HepG2 (cell line): ENCODE results near the gene EMILIN3. TPM values are rescaled to one million over a fixed set of nuclear protein-coding genes. Genes with fewer than 3 reads are reported as not detected.

ENCODE experiments used
- ATAC-seq: fragments of 200-7000 bp; cut with Tn5 transposase; 3 replicates; pipeline ENCODE4 v1.9.1; 2020; ENCODE audit warnings: mild to moderate bottlenecking, moderate library complexity
- BruUV-seq: library from RNA; stranded (reverse); fragments of 400-500 nt; replicated peaks from 2 replicates; lab custom pipeline; 2021; lab: Mats Ljungman, UMichigan
- CTCF ChIA-PET: fragments of 300-600 bp; formaldehyde crosslinking; extraction: SDS; loops from one replicate; lab custom pipeline; 2021; ENCODE audit warnings: low total read pairs, inconsistent platforms, low intra/inter-chr PET ratio; lab: Yijun Ruan, JAX
- POLR2A ChIA-PET: fragments of 350-600 bp; sonication (Branson Sonifier 250); formaldehyde crosslinking; loops from one replicate; lab custom pipeline; 2020; ENCODE audit warnings: antibody characterized with exemption, inconsistent platforms; lab: Yijun Ruan, JAX
- DNase-seq: peaks from one replicate; pipeline ENCODE4 v3.0.0-alpha.2; 2015; ENCODE audit warnings: low spot score
- FAIRE-seq: peaks from 3 replicates; lab custom pipeline; 2011; peaks lifted over from hg19 to GRCh38; lab: Jason Lieb, UNC
- H2AFZ ChIP-seq: one replicate; pipeline ENCODE4 v1.6.1; 2011; ENCODE audit warnings: low read length, inconsistent platforms
- H3K27ac ChIP-seq: fragments of 300-600 bp; 3 replicates; pipeline ENCODE4 v1.8.0; 2011; ENCODE audit warnings: mixed run types, mild to moderate bottlenecking, mixed read lengths, low read length, inconsistent platforms; ENCODE audit not compliant: insufficient read depth; ENCODE audit errors: extremely low read length
- H3K27me3 ChIP-seq, 2 experiments: fragments of 200-600 bp in 1 of 2; 2 replicates in 1 of 2; 3 replicates in 1 of 2; pipeline versions ENCODE4 v1.6.0 to v1.8.0; 2011; ENCODE audit warnings: low read length in 2 of 2, mild to moderate bottlenecking in 2 of 2, moderate library complexity in 2 of 2, inconsistent platforms in 1 of 2; ENCODE audit not compliant: insufficient read depth in 2 of 2, control insufficient read depth in 1 of 2
- H3K36me3 ChIP-seq, 2 experiments: fragments of 200-600 bp in 1 of 2; replicated peaks in 1 of 2; 2 replicates in 1 of 2; 3 replicates in 1 of 2; pipeline versions ENCODE4 v1.5.1 to v1.8.0; 2011; ENCODE audit warnings: low read length in 2 of 2, inconsistent platforms in 1 of 2; ENCODE audit not compliant: insufficient read depth in 2 of 2, control insufficient read depth in 1 of 2
- H3K4me1 ChIP-seq: 2 replicates; pipeline ENCODE4 v1.5.1; 2012; ENCODE audit warnings: low read length, inconsistent platforms; ENCODE audit not compliant: insufficient read depth
- H3K4me2 ChIP-seq: 2 replicates; pipeline ENCODE4 v1.6.0; 2011; ENCODE audit warnings: low read depth, low read length, inconsistent platforms
- H3K4me3 ChIP-seq, 3 experiments: fragments of 200-600 bp in 1 of 3; sonication (generic), shearing (Covaris generic) in 1 of 3; replicated peaks in 1 of 3; 2 replicates each; pipeline ENCODE4 v1.5.1; 2011 to 2016; ENCODE audit warnings: low read length in 3 of 3, inconsistent platforms in 2 of 3, low read depth in 2 of 3, mild to moderate bottlenecking in 2 of 3, control low read depth in 1 of 3, mixed read lengths in 1 of 3; ENCODE audit not compliant: insufficient read depth in 1 of 3
- H3K79me2 ChIP-seq: one replicate; pipeline ENCODE4 v1.6.1; 2011; ENCODE audit warnings: low read length, inconsistent platforms; ENCODE audit not compliant: insufficient read depth
- H3K9ac ChIP-seq: 2 replicates; pipeline ENCODE4 v1.6.0; 2011; ENCODE audit warnings: mild to moderate bottlenecking, low read depth, low read length, inconsistent platforms; ENCODE audit not compliant: insufficient read depth
- H3K9me3 ChIP-seq: 2 replicates; pipeline ENCODE4 v1.5.1; 2012; ENCODE audit warnings: mild to moderate bottlenecking, low read length
- H4K20me1 ChIP-seq: 2 replicates; pipeline ENCODE4 v1.6.0; 2011; ENCODE audit warnings: inconsistent platforms, mild to moderate bottlenecking, low read length, moderate library complexity; ENCODE audit not compliant: insufficient read depth
- FOXK2 ChIP-seq: fragments of 450-650 bp; IDR thresholded peaks from 2 replicates; pipeline ENCODE4 v1.6.1; 2016
- PAX8 ChIP-seq: sonication (generic); formaldehyde crosslinking; IDR thresholded peaks from 2 replicates; pipeline ENCODE4 v1.8.0; 2022; ENCODE audit warnings: mild to moderate bottlenecking, missing genetic modification reagents, borderline replicate concordance
- RELA ChIP-seq: sonication (generic); formaldehyde crosslinking; IDR thresholded peaks from 2 replicates; pipeline ENCODE4 v1.4.0; 2020; ENCODE audit warnings: missing genetic modification reagents
- SCMH1 ChIP-seq: sonication (generic); formaldehyde crosslinking; IDR thresholded peaks from 2 replicates; pipeline ENCODE4 v1.9.0; 2021; ENCODE audit warnings: missing genetic modification reagents, mild to moderate bottlenecking, borderline replicate concordance
- ZNF136 ChIP-seq: sonication (generic); formaldehyde crosslinking; IDR thresholded peaks from 2 replicates; pipeline ENCODE4 v1.8.1; 2022; ENCODE audit warnings: low read depth, mild to moderate bottlenecking, moderate library complexity, missing genetic modification reagents
- ZNF232 ChIP-seq: sonication (generic); formaldehyde crosslinking; IDR thresholded peaks from 2 replicates; pipeline ENCODE4 v1.4.0; 2020; ENCODE audit warnings: missing genetic modification reagents, borderline replicate concordance
- ZNF431 ChIP-seq: sonication (generic); formaldehyde crosslinking; IDR thresholded peaks from 2 replicates; pipeline ENCODE4 v1.9.0; 2022; ENCODE audit warnings: missing genetic modification reagents, low read depth, mild to moderate bottlenecking, borderline replicate concordance
- ZSCAN31 ChIP-seq: sonication (generic); formaldehyde crosslinking; IDR thresholded peaks from 2 replicates; pipeline ENCODE4 v1.5.0; 2020; ENCODE audit warnings: low read depth, mild to moderate bottlenecking, missing genetic modification reagents
- WGBS: methylation state at CpG from one replicate; pipeline ENCODE4 v1.1.6; 2017; ENCODE audit warnings: low lambda C conversion rate; 5-methylcytosine and 5-hydroxymethylcytosine counted together
- in situ Hi-C: cut with HindIII; loops from 2 replicates; pipeline ENCODE4 v1.10.0; 2017; ENCODE audit warnings: low pct_unique_long_range_greater_than_20kb; ENCODE audit not compliant: extremely low pct_ligation_motif_present
- intact Hi-C: fragments of 100-400 bp; cut with micrococcal nuclease; formaldehyde crosslinking; loops from one replicate; pipeline ENCODE4 v1.10.0; 2022; ENCODE audit not compliant: unreplicated experiment
- polyA plus RNA-seq, 8 experiments: library from polyadenylated mRNA; depleted of rRNA in 3 of 8; stranded (reverse) in 7 of 8; unstranded in 1 of 8; fragments of >200 nt; fragmentation: Illumina TruSeq in 4 of 8; extraction: Trizol in 4 of 8; gene quantifications; 2 replicates each; pipeline versions ENCODE4 v1.2.1 to v1.2.3, GENCODE V29; 2011 to 2016; ENCODE audit warnings: low read depth in 4 of 8, missing spikeins in 1 of 8, mixed read lengths in 1 of 8; ENCODE audit not compliant: insufficient read depth in 1 of 8
- total RNA-seq, 5 experiments: library from RNA; depleted of rRNA; stranded (reverse); fragments of >200 nt; fragmentation: Illumina TruSeq; extraction: Trizol; gene quantifications; 2 replicates each; pipeline ENCODE4 v1.2.3, GENCODE V29; 2016; ENCODE audit warnings: low read depth in 1 of 5
- TF ChIP-seq, protein P1 (sequence below): sonication (generic); formaldehyde crosslinking; IDR thresholded peaks from 2 replicates; pipeline ENCODE4 v1.8.0; 2022; ENCODE audit warnings: missing genetic modification reagents, mild to moderate bottlenecking, borderline replicate concordance

Gene EMILIN3
- total and polyA plus RNA-seq, 2 of the 13 experiments (the other 11 are each of a cell fraction or from before 2014, with no cell fraction given), result 0.25 to 0.29 TPM

DNA sequence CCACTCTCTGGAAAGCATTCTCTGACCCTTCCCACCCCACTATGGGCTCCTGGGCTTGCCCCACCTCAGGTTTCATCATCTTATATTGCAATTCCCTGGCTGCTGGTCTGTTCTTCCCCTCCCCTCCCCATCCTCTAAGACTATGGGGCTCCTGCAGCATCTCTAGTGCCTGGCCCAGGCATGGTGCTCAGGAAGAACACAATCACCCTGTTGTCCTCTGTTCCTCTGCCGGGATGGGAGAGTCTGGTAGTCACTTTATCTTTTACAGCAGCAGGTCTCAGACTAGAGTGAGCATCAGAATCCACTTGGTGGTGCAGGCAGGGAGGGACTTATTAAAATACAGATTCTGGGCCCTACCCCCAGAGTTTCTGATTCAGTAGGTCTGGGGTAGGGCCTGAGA lies 31.0 kb downstream of the EMILIN3 start:
- Histone ChIP-seq H3K79me2 (no peaks in the 10 kb centered on the region), H3K9ac (no peak overlapping the region), H3K36me3 (no peaks in the 10 kb centered on the region), H3K27ac (no peak overlapping the region), H3K27me3 (peaks cover 7 to 39% of the 10 kb centered on the region in 2 experiments), H3K9me3 (no peaks in the 10 kb centered on the region), H4K20me1 (no peaks in the 10 kb centered on the region; the same call in 1 of the 2 replicates), H3K4me2 (no peak overlapping the region), H3K4me1 (peaks cover 12% of the 10 kb centered on the region), H2AFZ (no peak overlapping the region), H3K4me3 (no peak overlapping the region)
- DNase-seq (no peak), FAIRE-seq (no peak), ATAC-seq (no peak)
- POLR2A ChIA-PET, result no interaction called here
- intact Hi-C loops (no loop called here), in situ Hi-C loops (loop anchor here (10.0 kb wide), 2 partner anchors 91 to 201 kb away; partner anchors contain the start of gene PLCG1)
- no TSS peak for BruUV-seq
- no peak for TF ChIP-seq ZNF431 (CRISPR knock-in tag)
- TF ChIP-seq ZNF136 (CRISPR knock-in tag), result no peak
- no peak for TF ChIP-seq PAX8
- no peak for TF ChIP-seq ZSCAN31 (CRISPR knock-in tag)
- TF ChIP-seq FOXK2, result no peak
- TF ChIP-seq RELA (CRISPR knock-in tag), result no peak
- TF ChIP-seq, protein P1, sequence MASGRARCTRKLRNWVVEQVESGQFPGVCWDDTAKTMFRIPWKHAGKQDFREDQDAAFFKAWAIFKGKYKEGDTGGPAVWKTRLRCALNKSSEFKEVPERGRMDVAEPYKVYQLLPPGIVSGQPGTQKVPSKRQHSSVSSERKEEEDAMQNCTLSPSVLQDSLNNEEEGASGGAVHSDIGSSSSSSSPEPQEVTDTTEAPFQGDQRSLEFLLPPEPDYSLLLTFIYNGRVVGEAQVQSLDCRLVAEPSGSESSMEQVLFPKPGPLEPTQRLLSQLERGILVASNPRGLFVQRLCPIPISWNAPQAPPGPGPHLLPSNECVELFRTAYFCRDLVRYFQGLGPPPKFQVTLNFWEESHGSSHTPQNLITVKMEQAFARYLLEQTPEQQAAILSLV (CRISPR knock-in tag), result no peak
- TF ChIP-seq SCMH1 (CRISPR knock-in tag), result no peak
- no peak for TF ChIP-seq ZNF232 (CRISPR knock-in tag)
- CTCF ChIA-PET, result no interaction called here
- 0% methylated on average over 1 of the region's 1 CpG for WGBS
